Head of caudate nucleus (tissue), 42 donors: ENCODE measurements around the gene GAK.
A peak's percentile ranks its signal among the peaks of the same experiment; 100 is the strongest.

Source experiments
- DNase-seq, 42 donors: peaks; one replicate each; pipeline versions ENCODE4 v3.0.0 to v3.0.0-alpha.2; 2020 to 2021; ENCODE audit warnings: mixed read lengths in 7 of 42
- intact Hi-C: fragments of 100-400 bp; cut with DNase I; formaldehyde crosslinking; loops from one replicate; pipeline ENCODE4 v1.15.0; 2022

The GAK gene

DNA sequence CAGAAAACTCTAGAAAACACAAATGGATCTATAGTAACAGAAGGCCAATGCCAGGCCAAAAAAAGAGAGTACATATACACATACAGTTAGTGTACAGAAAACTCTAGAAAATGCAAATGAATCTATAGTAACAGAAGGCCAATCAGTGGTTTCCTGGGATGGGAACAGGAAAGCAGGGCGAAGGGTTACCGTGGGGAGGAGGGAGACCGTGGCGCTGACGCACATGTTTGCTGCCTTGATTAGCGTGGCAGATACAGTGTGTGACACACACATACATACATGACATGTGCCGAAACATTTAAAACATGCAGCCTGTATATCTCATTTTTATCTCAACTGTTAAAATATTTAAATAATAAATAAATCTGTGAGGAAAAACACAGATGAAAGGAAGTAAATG is 14.7 kb downstream of the GAK start:
- intact Hi-C loops = no loop called here
- peak in 1 of 42 donors; percentile 17 for DNase-seq

DNA sequence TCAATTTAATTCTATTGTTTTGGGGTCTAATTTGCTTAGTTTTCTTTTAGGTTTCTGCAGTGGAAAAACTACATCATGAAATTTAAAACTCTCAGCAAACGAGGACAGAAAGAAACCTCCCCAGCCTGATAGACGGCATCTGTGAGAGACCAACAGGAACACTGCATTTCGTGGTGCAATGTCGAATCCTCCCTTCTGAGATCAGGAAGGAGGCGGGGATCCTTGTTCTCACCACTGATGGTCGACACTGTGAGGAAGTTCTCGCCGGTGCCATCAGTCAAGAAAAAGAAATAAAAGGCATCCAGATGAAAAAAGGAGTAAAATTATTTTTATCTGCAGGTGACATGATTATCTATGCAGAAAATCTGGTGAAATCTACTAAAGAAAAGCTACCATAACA is 16.5 kb downstream of the GAK start:
- DNase-seq = peak in 26 of 42 donors; percentile 13 to 67 (median 38)

DNA sequence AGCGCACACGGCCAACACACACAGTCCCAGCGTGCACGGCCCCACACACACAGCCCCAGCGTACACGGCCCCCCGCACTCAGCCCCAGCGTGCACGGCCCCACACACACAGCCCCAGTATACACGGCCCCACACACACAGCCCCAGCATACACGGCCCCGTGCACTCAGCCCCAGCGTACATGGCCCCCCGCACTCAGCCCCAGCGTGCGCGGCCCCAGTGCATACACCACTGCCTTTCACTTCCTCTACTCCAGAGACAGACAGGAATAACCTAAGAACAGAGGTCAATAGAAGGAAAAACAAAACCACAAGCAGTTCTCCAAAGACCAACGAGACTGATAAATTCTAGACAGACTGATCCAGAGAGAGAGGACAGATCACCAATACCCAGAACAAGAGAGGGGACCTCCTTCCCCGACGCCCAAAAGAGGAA is 17.1 kb downstream of the GAK start:
- intact Hi-C loops = no loop called here
- DNase-seq = peak in 3 of 42 donors; percentile 14 to 38 (median 30)

More for the DNA sequence above, 16.5 kb downstream of the GAK start:
- intact Hi-C loops = no loop called here

DNA sequence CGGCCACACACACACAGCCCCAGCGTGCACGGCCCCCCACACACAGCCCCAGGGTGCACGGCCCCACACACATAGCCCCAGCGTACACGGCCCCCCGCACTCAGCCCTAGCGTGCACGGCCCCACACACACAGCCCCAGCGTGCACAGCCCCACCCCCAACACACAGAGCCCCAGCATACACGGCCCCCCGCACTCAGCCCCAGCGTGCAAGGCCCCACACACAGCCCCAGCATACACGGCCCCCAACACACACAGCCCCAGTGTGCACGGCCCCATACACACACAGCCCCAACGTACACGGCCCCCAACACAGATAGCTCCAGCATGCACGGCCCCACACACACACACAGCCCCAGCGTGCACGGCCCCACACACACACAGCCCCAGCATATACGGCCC is 17.6 kb downstream of the GAK start:
- intact Hi-C loops = no loop called here
- peak in 2 of 42 donors; percentile 1 to 15 for DNase-seq

DNA sequence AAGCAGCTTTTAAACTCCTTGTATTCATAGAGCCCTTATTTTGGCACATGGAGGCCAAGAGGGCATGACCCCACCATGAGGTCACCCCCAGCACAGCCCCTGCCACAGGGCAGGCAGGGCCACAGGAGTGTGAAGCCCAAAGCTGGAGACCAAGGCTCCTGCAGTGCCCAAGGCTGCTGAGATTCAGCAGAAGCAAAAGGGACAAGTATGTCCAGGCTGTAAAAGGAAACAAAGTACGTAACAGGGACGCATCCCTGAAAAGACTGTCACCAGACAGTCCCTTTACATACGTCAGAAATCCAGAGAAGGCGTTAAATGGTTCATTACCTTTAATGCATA is 18.9 kb downstream of the GAK start:
- intact Hi-C loops = no loop called here
- no peak for DNase-seq

DNA sequence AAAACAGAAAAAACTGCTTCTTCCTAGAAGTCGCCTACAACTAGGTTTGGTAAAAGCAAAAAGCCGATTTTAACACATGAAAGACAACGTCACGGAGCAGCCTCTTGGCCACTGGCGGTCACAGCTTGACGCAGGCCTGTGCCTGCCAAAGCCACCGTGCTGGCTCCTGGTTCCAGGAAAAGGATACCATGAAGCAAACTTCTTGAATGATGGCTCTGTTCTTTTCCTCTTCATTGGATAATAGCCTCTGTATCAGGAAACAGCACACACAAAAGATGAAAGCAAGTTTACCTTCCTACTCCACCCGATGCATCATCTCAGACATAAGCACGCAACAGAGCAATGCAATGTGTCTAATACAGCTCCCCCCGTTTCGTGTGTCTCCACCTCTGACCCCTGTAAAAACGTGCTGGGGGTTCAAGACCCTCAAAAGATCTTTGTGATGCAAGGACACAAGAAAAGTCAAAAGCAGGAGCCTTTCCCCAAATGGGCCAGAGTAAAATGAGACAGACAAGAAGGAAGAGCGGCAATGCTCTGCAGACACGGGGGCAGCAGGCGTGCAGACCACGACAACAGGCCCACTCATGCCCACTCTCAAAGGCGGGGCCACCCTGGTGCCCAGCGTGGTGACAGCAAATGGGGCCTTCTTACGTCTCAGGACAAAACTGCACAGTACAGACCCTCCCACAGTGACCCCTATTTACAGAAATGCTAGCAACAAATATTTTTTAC is 19.4 kb downstream of the GAK start:
- intact Hi-C loops = no loop called here
- DNase-seq = peak in 11 of 42 donors; percentile 12 to 62 (median 38)

DNA sequence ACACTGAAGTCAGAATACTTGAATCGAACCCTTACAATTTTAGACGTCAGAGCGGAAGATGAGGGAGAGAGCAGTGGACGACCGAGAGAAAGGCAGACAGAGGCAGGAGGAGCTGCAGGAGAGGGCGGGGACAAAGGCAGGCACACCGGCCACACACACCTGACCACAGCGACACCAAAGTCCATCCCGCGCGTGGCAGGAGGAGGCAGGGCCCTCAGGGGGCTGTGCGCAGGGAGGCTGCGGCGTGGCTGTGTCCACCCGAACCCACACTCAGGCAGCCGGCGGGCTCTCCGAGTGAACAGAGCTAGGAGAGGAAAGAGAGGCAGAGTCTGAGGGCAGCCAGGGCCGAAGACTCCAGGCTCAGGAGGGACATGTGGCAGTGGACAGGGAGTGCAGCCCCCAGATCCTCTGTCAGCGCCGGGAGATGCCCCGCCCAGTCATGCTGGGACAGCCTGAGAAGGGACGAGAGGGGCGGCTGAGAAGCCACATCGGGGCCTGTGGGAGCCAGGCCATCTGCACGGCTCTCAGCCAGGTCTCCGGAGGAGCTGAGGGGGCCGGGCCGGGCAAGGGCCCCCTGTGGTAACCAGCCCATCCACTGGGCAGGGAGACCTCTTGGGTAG is 20.1 kb downstream of the GAK start:
- intact Hi-C loops = no loop called here
- peak in 1 of 42 donors; percentile 42 for DNase-seq

DNA sequence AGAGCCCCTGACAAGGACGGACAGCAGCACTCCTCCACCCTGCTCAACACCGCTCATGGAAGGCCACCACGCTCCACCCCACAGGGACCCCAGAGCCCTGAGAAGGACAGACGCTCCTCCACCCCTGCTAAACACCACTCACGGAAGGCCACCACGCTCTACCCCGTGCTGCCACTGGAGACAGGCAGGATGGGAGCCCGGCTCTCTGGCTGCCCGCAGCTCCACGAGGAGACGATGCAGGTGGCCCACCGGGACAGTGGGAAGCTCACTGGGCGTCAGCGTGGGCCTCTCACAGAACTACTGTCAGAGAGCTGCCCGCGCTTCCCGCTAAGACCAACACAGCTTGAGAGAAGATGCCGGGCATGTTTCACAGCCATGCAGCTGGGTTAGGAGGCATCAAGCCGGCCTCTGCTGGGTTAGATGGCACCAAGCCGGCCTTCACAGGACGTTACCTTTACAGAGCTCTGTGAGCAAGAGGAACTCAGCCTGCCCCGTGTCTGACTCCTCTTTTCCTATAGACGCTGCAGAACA is 20.8 kb downstream of the GAK start:
- DNase-seq = no peak
- intact Hi-C loops = no loop called here

DNA sequence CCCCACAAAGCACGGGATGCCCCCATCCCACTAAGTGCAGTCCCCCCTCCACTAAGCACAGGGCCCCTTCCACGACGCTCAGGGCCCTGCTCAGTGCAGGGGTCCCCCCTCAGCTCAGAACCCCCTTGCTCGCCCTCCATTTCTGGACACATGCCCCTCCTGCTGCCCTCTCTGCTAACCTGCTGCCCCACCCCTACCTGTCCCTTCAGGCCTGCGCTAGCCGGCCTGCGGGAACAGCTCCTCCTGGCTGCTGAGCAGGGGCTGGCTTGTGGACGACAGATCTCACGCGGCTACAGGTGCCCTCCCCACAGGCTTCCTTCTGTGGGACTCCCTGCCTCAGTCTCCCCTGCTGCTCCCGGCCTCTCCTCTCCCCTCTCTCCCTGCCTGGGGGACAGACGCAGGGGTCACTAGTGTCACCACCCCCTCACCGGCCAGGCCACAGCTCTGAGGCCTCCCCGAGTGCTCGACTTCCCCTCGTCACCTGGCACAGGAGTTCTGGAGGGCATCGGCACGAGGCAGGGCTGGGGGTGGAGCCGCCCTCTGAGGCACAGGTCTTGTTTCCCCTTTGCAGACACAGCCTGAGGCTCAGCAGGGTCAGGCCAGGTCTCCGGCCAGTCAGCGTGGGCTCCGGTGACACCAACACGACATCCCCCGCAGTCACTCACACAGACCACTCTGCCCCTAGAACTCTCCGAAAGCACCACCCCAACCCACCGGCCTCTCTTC is 21.6 kb downstream of the GAK start:
- no peak for DNase-seq
- intact Hi-C loops = no loop called here

DNA sequence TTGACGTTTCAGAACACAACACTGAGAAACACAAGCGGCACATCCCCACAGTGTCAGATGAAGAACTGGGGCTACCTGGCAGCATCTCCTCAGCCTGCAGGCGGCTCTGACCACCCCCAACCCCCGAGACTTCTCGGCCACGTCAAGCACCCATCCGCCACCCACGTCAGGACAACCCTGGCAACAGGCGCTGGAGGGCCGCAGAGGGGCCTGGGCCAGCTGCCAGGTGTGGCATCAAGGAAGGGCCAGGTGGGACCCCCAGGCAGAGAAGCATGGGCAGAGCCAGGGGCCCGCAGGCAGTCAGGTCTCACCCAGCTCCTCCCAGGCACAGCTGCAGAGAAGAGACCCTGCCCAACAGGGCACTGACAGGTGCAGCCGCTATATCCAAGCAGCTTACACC is 22.3 kb downstream of the GAK start:
- DNase-seq = no peak
- intact Hi-C loops = no loop called here

DNA sequence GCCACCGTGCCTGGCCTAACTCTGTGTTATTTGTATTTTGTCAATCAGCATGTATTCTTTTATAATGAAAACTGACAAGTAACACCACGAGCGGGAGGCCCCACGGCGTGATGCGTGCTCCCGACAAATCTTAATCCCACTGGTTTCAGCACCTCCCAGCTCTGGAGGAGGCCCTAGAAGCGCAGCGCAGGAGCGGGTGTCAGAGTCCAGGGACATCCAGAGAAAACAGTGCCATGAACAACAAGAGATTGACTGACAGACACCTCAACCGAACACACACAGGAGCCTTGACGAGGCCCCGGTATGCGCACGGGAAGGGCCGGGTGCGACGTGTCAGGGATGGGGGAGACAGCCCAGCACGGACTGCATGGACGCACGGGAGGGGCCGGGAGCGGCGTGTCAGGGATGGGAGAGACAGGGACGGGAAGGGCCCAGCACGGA is 23.0 kb downstream of the GAK start:
- no peak for DNase-seq
- intact Hi-C loops = no loop called here

DNA sequence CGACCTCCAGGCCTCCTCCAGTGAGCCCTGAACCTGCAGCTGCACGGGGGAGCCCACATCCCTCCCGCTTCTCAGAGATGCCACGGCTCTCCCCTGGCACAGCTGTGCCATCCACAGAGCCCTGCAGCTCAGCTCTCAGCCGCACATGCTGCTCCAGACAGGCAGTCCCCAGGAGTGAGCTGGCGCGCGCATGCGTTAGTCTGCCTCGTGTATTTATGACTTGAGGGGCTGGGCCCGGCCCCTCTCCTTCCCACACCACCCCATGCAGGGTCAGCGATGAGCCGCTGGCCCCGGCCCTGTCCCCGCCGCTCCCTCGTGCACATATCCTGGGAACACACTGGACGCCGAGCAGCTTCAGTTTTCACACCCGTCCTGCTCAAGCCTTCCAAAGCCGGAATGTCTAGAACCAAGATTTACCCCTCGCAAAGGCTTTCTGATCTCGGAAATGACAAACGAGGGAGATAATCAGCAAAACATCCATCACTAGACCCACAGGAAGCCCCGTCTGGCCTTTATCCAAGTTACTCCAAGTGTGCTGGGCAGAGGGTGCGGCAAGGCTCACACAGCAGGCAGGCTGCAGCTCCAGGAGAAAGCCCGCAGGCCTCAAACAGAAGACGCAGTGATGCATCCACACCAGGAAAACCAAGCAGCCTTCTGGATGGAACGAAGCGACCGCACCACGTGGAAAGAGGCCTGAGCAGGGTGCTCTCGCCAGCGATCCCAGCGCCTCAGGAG is 24.3 kb downstream of the GAK start:
- intact Hi-C loops = no loop called here
- no peak for DNase-seq

DNA sequence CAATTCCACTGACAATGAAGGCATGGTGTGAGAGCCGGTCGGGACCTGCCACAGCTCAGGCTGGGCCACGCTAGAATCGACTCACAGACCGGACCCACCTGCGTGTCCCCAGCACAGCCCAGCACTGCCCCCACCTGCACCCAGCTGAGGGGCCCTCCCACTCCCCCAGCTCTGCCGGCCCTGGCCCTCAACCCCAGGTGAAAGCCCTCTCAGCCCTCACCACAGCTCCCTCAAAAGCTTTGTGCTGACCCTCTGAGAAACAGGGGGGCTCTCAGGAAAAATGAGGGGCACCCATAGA is 25.1 kb downstream of the GAK start:
- intact Hi-C loops = no loop called here

DNA sequence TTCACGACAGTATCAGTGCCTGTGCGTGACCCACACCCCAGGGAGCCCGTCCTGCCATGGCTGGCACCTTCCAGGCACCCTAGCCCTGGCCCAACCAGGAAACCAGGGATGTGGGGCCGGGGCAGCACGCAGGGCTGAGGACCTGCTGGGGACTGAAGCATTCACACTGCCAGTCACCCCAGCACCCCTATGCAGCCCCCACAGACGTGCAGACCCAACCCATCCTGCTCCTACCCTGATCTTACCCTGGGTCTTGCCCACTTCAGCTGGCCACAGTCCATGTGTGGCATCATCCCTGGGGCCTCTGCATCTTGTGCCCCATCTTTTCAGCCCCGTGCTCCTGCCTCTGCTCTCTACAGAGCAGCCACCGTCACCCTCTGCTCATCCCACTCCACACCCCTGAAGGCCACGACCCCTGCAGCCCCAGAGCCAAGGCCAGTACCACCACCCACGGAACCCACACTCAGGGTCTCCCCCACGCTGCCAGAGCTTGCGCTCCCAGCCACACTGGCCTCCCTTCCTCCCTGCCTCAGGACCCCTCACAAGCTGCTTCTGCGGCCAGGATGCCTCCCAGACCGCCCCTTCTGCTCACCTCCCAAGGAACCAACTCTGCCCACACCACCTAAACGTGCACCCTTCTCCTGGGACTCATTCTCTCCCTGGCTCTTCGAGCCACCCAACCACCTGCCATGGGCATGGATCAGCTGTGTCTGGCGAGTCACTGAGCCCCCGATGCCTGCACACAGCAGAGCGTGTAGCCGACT is 25.6 kb downstream of the GAK start:
- no peak for DNase-seq

More for the DNA sequence above, 25.1 kb downstream of the GAK start:
- DNase-seq = no peak

DNA sequence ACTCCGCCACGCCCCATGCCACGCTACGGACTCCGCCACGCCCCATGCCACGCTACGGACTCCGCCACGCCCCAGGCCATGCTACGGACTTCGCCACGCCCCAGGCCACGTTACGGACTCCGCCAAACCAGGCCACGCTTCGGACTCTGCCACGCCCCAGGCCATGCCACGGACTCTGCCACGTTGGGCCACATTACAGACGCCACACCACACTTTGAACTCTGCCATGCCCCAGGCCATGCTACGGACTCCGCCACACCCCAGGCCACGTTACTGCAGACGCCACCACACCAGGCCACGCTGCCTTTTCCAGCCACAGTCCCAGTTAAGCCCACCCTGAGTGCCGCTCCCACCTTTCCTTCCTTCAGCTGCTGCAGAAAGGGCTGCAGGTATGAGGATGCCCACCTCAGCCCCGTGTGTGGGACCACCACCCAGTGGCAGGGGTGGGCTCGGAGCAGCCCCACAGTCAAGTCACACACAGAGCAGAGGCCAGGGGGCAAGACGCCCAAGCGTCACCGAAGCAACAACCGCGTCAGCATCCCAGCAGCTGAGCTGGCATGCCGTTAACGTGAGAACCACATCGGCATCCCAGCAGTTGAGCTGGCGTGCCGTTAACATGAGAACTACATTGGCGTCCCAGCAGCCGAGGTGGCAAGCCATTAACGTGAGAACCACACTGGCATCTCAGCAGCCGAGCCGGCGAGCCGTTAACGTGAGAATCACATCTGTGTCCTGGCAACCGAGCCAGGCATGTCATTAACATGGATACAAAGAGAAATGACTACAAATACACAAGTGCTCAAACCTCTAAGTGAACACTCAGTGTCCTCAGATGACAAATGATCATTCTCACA is 26.4 kb downstream of the GAK start:
- DNase-seq = no peak
- intact Hi-C loops = no loop called here

More for the DNA sequence above, 25.6 kb downstream of the GAK start:
- intact Hi-C loops = no loop called here

DNA sequence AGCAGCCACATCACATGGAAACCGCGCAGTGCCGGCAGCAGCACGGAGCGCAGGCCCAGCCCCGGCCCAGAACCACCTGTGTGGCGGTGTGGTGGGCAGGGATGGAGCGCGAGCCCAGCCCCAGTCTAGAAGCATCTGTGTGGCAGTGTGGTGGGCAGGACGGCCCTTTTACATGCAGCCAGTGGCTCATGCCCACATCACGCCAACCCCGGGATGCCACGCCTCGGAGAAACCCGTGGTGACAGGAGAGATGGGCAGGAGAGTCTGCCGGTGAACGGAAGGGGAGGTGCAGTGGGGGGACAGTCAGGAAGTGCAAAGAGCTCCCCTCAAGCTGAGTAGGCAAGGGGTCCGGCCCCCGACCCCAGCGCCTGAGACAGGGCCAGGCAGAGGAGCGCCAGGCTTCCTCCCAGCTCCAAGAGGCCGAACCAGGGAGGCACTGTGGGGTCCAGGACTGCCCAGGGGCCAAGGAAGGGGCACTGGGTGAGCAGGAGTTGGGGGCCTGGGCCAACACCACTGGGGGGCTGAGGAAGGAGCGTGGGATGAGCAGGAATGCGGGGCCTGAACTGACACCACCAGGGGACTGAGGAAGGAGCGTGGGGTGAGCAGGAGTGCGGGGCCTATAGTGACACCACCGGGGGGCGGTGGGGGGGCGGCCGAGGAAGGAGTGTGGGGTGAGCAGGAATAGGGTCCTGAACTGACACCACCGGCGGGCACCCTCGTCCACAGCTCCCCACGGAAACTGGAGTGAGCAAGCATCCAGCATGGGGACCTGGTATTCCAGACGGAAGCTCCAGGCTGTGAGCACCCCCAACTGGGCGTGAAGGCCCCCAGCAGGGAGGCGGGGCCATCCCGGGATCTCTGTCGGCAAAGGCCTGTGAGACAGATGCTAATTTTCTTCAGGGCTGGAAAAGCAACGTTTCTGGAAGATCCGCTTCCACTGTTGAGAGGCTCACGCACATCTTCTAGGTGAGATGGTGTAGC is 28.8 kb downstream of the GAK start:
- intact Hi-C loops = no loop called here
- no peak for DNase-seq
